PC-3 (cell line): ENCODE measurements around the gene SF3A2. TPM values are rescaled to one million over a fixed set of nuclear protein-coding genes. Genes with fewer than 3 reads are reported as not detected.

ENCODE experiments used
- ATAC-seq: fragments of 200-7000 bp; cut with Tn5 transposase; 2 replicates; pipeline ENCODE4 v1.9.1; 2020; ENCODE audit warnings: mild to moderate bottlenecking, moderate library complexity
- BruUV-seq: library from RNA; stranded (reverse); fragments of 400-500 nt; replicated peaks from 2 replicates; lab custom pipeline; 2021; lab: Mats Ljungman, UMichigan
- CTCF ChIA-PET: fragments of 300-600 bp; sonication (Branson Sonifier 250); formaldehyde crosslinking; loops from one replicate; lab custom pipeline; 2022; ENCODE audit warnings: antibody characterized with exemption; lab: Charles Lee
- POLR2A ChIA-PET: fragments of 300-600 bp; sonication (Branson Sonifier 250); formaldehyde crosslinking; loops from one replicate; lab custom pipeline; 2022; ENCODE audit warnings: antibody characterized with exemption; ENCODE audit not compliant: unreplicated experiment; lab: Charles Lee
- DNase-seq: peaks from one replicate; pipeline ENCODE4 v3.0.0-alpha.2; 2015
- H2AFZ ChIP-seq: fragments of 300-600 bp; sonication (generic); 2 replicates; pipeline ENCODE4 v1.6.0; 2016; ENCODE audit warnings: antibody characterized with exemption, low read length
- H3F3A ChIP-seq: fragments of 300-600 bp; sonication (generic); one replicate; pipeline ENCODE4 v1.6.0; 2017; ENCODE audit warnings: antibody characterized with exemption, low read length, control low read depth, mild to moderate bottlenecking; ENCODE audit not compliant: unreplicated experiment
- H3K27ac ChIP-seq: fragments of 300-600 bp; sonication (generic); 2 replicates; pipeline ENCODE4 v1.5.1; 2016; ENCODE audit warnings: mild to moderate bottlenecking, low read length
- H3K27me3 ChIP-seq: fragments of 300-600 bp; sonication (generic); 2 replicates; pipeline ENCODE4 v1.6.1; 2016; ENCODE audit warnings: low read length, mixed read lengths
- H3K36me3 ChIP-seq: fragments of 300-600 bp; sonication (generic); 2 replicates; pipeline ENCODE4 v1.6.1; 2016; ENCODE audit warnings: low read depth, mixed run types, low read length, mixed read lengths
- H3K4me1 ChIP-seq: fragments of 300-600 bp; sonication (generic); 2 replicates; pipeline ENCODE4 v1.5.1; 2016; ENCODE audit warnings: low read length; ENCODE audit not compliant: insufficient read depth
- H3K4me2 ChIP-seq: fragments of 300-600 bp; sonication (generic); 2 replicates; pipeline ENCODE4 v1.6.0; 2016; ENCODE audit warnings: low read length
- H3K4me3 ChIP-seq: fragments of 300-600 bp; sonication (generic); 2 replicates; pipeline ENCODE4 v1.5.1; 2016; ENCODE audit warnings: mild to moderate bottlenecking, low read length, mixed read lengths
- H3K79me2 ChIP-seq: fragments of 300-600 bp; sonication (generic); 2 replicates; pipeline ENCODE4 v1.6.1; 2017; ENCODE audit warnings: low read length, mixed read lengths
- H3K9ac ChIP-seq: fragments of 300-600 bp; sonication (generic); 2 replicates; pipeline ENCODE4 v1.6.0; 2016; ENCODE audit warnings: mild to moderate bottlenecking, low read length
- H3K9me2 ChIP-seq: fragments of 300-600 bp; sonication (generic); replicated peaks from 2 replicates; pipeline ENCODE4 v1.6.1; 2016; ENCODE audit warnings: mixed run types, low read length, mixed read lengths
- H3K9me3 ChIP-seq: fragments of 300-600 bp; sonication (generic); 2 replicates; pipeline ENCODE4 v1.6.1; 2016; ENCODE audit warnings: low read length, mixed read lengths
- H4K20me1 ChIP-seq: fragments of 300-600 bp; sonication (generic); 2 replicates; pipeline ENCODE4 v1.6.1; 2016; ENCODE audit warnings: low read length, mixed read lengths
- EZH2 ChIP-seq: fragments of 300-600 bp; sonication (generic); IDR thresholded peaks from one replicate; pipeline ENCODE4 v1.6.1; 2017; ENCODE audit warnings: antibody characterized with exemption, mild to moderate bottlenecking, low read length; ENCODE audit not compliant: unreplicated experiment
- EZH2phosphoT487 ChIP-seq: fragments of 300-600 bp; sonication (generic); IDR thresholded peaks from 2 replicates; pipeline ENCODE4 v1.6.1; 2018; ENCODE audit warnings: mild to moderate bottlenecking, antibody characterized with exemption, low read length, borderline replicate concordance
- intact Hi-C: fragments of 100-400 bp; cut with micrococcal nuclease; formaldehyde crosslinking; loops from 2 replicates; pipeline ENCODE4 v1.9.0; 2023
- total RNA-seq: library from RNA; depleted of rRNA; stranded (reverse); fragments of >200 nt; gene quantifications from 2 replicates; pipeline ENCODE4 v1.2.3, GENCODE V29; 2014
- TF ChIP-seq, protein P1 (sequence below): fragments of 300-600 bp; sonication (generic); conservative IDR thresholded peaks from 2 replicates; pipeline ENCODE4 v1.5.1; 2017; ENCODE audit warnings: antibody characterized with exemption, low read depth, mild to moderate bottlenecking, low read length

The SF3A2 gene
- total RNA-seq, 1 experiment from 2014 or later, result 55.5 TPM

DNA sequence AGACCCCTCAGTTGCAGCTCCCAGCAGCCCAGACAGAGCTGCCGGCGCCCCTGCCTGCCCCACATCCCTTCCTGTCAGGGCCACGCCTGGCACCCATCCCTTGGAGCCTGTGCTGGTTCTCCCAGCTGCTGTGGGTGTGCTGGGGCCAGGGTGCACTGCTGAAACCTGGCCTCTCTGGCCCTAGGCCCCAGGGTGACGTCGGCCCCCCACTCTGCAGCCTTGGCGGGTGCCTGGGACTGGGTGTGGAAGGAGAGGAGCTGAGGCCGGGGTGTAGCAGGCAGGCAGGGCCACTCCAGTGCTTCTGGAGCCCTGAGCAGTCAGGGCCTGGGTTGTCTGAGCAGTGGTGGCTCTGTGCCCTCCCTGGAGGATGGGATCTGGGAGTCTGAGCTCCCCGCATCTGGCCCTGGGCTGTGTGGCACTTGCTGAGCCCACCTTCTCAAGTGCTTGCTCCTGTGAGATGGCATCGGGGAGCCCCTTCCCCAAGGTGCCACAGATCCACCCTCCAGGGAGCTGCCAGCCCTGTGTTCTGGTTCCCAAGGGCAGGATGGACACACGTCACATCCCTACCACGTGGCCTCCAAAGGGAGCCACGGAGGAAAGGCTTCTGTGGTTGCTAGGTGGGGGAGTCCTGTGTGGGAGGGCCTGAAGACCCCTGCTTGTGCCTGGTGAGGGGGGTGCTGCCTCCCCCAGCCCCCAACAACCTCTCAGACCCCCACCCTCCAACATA lies 5.7 kb upstream of the SF3A2 start:
- Histone ChIP-seq H3K9me2 (no peaks in the 10 kb centered on the region), H3K4me1 (no peaks in the 10 kb centered on the region), H3K36me3 (0 out of 2 replicates have a peak, but pooled peaks cover 5% of the 10 kb centered on the region), H2AFZ (no peak overlapping the region), H3F3A (no peaks in the 10 kb centered on the region), H3K9ac (no peak overlapping the region), H3K4me3 (no peak overlapping the region), H3K9me3 (no peaks in the 10 kb centered on the region), H4K20me1 (no peaks in the 10 kb centered on the region), H3K4me2 (no peak overlapping the region), H3K27ac (no peak overlapping the region), H3K79me2 (peaks cover 31% of the 10 kb centered on the region), H3K27me3 (no peaks in the 10 kb centered on the region)
- DNase-seq, result no peak
- TF ChIP-seq, protein P1, sequence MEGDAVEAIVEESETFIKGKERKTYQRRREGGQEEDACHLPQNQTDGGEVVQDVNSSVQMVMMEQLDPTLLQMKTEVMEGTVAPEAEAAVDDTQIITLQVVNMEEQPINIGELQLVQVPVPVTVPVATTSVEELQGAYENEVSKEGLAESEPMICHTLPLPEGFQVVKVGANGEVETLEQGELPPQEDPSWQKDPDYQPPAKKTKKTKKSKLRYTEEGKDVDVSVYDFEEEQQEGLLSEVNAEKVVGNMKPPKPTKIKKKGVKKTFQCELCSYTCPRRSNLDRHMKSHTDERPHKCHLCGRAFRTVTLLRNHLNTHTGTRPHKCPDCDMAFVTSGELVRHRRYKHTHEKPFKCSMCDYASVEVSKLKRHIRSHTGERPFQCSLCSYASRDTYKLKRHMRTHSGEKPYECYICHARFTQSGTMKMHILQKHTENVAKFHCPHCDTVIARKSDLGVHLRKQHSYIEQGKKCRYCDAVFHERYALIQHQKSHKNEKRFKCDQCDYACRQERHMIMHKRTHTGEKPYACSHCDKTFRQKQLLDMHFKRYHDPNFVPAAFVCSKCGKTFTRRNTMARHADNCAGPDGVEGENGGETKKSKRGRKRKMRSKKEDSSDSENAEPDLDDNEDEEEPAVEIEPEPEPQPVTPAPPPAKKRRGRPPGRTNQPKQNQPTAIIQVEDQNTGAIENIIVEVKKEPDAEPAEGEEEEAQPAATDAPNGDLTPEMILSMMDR, result no peak
- TF ChIP-seq EZH2 (no peak), EZH2phosphoT487 (no peak)
- POLR2A ChIA-PET, result no interaction called here
- intact Hi-C loops, result loop anchor here (10.0 kb wide), 1 partner anchor 84 kb away; no protein-coding TSS in a partner anchor
- BruUV-seq, result no TSS peak
- ATAC-seq, result no peak
- CTCF ChIA-PET, result no interaction called here

DNA sequence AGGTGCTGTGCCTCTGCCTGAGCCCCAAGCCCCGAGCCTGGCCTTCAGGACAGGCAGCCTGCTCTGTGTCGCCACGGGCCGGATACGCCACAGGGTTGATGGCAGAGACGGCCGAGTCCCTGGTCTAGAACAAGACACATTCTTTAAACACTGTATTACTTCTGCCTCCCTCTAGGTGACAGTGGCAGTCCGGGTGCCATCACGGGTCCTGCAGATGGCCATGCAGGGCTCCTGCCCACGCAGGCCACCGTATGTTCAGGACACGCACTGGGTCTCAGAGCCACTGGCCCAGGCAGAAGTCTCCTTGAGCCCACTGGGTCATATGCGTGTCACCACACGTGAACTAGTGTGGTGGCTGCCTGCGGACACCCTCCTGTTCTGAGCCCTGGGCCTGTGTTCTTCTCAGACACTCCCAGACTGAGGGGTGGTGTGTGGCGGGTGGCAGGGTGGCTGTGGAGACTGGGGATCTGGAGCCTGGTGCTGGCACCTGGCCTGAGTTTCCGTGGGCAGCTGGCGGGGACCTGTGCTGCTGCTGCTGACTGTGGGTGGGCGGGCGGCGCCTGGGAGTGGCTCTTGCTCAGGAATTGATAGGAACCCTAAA lies 4.9 kb upstream of the SF3A2 start:
- ATAC-seq, result no peak

More for the DNA sequence above, 4.9 kb upstream of the SF3A2 start:
- Histone ChIP-seq H3K27ac (no peak overlapping the region), H3K36me3 (0 out of 2 replicates have a peak, but pooled peaks cover 5% of the 10 kb centered on the region), H3K4me2 (no peak overlapping the region), H3K9me3 (no peaks in the 10 kb centered on the region), H3K27me3 (no peaks in the 10 kb centered on the region), H4K20me1 (no peaks in the 10 kb centered on the region), H3K9ac (no peak overlapping the region), H3F3A (no peaks in the 10 kb centered on the region), H2AFZ (no peak overlapping the region), H3K4me1 (no peaks in the 10 kb centered on the region), H3K9me2 (no peaks in the 10 kb centered on the region), H3K4me3 (no peak overlapping the region), H3K79me2 (peaks cover 33% of the 10 kb centered on the region)
- POLR2A ChIA-PET, result no interaction called here
- intact Hi-C loops, result loop anchor here (10.0 kb wide), 1 partner anchor 83 kb away; no protein-coding TSS in a partner anchor
- CTCF ChIA-PET, result no interaction called here
- no TSS peak for BruUV-seq
- DNase-seq, result no peak
- TF ChIP-seq EZH2, result no peak
- TF ChIP-seq, protein P1, result 0 out of 2 replicates have a peak, but pooled peaks have one; percentile 19
